Measurements from ENCODE around the gene ST6GALNAC3.

ST6GALNAC3 gene

GRCh38 chr1:76247261-76247852, 172.8 kb downstream of the ST6GALNAC3 start:
- DNase-seq (ENCODE audit: low read depth in 2 of 2) = no peak

GRCh38 chr1:76250271-76250670, 175.7 kb downstream of the ST6GALNAC3 start:
- DNase-seq (ENCODE audit: low read depth in 2 of 2) = no peak

GRCh38 chr1:76252431-76252830, 177.9 kb downstream of the ST6GALNAC3 start:
- DNase-seq (ENCODE audit: low read depth in 2 of 2) = no peak

GRCh38 chr1:76254104-76255030, 179.8 kb downstream of the ST6GALNAC3 start:
- DNase-seq (ENCODE audit: low read depth in 2 of 2) = no peak

- no peak for DNase-seq (ENCODE audit: low read depth in 2 of 2)
Observed at GRCh38 chr1:76256289-76257223, 182.0 kb downstream of the ST6GALNAC3 start.

- DNase-seq (ENCODE audit: low read depth in 2 of 2) = no peak
Observed at GRCh38 chr1:76257823-76258222, 183.3 kb downstream of the ST6GALNAC3 start.

- DNase-seq (ENCODE audit: low read depth in 2 of 2) = no peak
Observed at GRCh38 chr1:76259270-76259669, 184.7 kb downstream of the ST6GALNAC3 start.

GRCh38 chr1:76260279-76260678, 185.7 kb downstream of the ST6GALNAC3 start:
- no peak for DNase-seq (ENCODE audit: low read depth in 2 of 2)

- DNase-seq (ENCODE audit: low read depth in 2 of 2) = no peak
Observed at GRCh38 chr1:76262601-76263000, 188.1 kb downstream of the ST6GALNAC3 start.

- no peak for DNase-seq (ENCODE audit: low read depth in 2 of 2)
Observed at GRCh38 chr1:76264642-76265041, 190.1 kb downstream of the ST6GALNAC3 start.

GRCh38 chr1:76266762-76267161, 192.2 kb downstream of the ST6GALNAC3 start:
- no peak for DNase-seq (ENCODE audit: low read depth in 2 of 2)

- DNase-seq (ENCODE audit: low read depth in 2 of 2) = no peak
Observed at GRCh38 chr1:76267631-76268030, 193.1 kb downstream of the ST6GALNAC3 start.

GRCh38 chr1:76268341-76268740, 193.8 kb downstream of the ST6GALNAC3 start:
- DNase-seq (ENCODE audit: low read depth in 2 of 2) = no peak

- DNase-seq (ENCODE audit: low read depth in 2 of 2) = no peak
Observed at GRCh38 chr1:76269155-76269554, 194.6 kb downstream of the ST6GALNAC3 start.

- no peak for DNase-seq (ENCODE audit: low read depth in 2 of 2)
Observed at GRCh38 chr1:76274302-76274701, 199.8 kb downstream of the ST6GALNAC3 start.

- DNase-seq (ENCODE audit: low read depth in 2 of 2) = no peak
Observed at GRCh38 chr1:76274718-76275117, 200.2 kb downstream of the ST6GALNAC3 start.

GRCh38 chr1:76278711-76279100, 204.2 kb downstream of the ST6GALNAC3 start:
- DNase-seq (ENCODE audit: low read depth in 2 of 2) = no peak

- DNase-seq (ENCODE audit: low read depth in 2 of 2) = no peak
Observed at GRCh38 chr1:76279101-76279748, 204.7 kb downstream of the ST6GALNAC3 start.

- DNase-seq (ENCODE audit: low read depth in 2 of 2) = no peak
Observed at GRCh38 chr1:76281306-76281705, 206.8 kb downstream of the ST6GALNAC3 start.

- DNase-seq (ENCODE audit: low read depth in 2 of 2) = no peak
Observed at GRCh38 chr1:76284842-76285241, 210.3 kb downstream of the ST6GALNAC3 start.

GRCh38 chr1:76285578-76286135, 211.1 kb downstream of the ST6GALNAC3 start:
- no peak for DNase-seq (ENCODE audit: low read depth in 2 of 2)

Data from stimulated activated CD4-positive, alpha-beta T cell treated with anti-CD3 and anti-CD28 coated beads, Interleukin-1b, Interleukin-23, amount 100 ng/mL, for 4 hours (primary cell).